GM15510 (cell line): ENCODE measurements around the gene IL36RN.

Source experiments
- POLR2A ChIP-seq: IDR thresholded peaks from 3 replicates; pipeline ENCODE4 v1.6.1; 2011; ENCODE audit warnings: borderline replicate concordance; ENCODE audit not compliant: insufficient read length; ENCODE audit errors: extremely low read depth

Gene IL36RN

DNA sequence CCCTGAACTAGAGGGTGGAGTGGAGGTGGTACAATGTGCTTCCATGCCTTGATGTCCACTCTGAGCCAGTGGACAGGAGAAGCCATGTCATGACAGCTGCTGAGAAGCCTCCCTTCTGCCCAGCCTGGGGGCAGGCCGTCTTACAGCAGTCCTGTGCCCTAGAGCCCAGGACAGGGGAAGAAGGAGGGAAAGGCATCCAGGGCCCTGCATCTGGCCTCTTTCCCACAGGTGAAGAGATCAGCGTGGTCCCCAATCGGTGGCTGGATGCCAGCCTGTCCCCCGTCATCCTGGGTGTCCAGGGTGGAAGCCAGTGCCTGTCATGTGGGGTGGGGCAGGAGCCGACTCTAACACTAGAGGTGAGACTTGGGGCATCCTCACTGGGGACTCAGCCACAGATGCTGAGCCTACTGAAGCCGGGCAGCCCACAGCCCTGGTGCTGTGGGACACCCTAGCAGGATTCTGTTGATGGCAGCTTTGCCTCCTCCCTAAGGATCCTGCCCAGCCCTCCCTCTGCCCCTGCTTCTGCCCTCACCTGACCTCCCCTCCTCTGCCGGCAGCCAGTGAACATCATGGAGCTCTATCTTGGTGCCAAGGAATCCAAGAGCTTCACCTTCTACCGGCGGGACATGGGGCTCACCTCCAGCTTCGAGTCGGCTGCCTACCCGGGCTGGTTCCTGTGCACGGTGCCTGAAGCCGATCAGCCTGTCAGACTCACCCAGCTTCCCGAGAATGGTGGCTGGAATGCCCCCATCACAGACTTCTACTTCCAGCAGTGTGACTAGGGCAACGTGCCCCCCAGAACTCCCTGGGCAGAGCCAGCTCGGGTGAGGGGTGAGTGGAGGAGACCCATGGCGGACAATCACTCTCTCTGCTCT is 3.1 kb downstream of the IL36RN start:
- TF ChIP-seq POLR2A: no peak

- TF ChIP-seq POLR2A: no peak
These were observed 5.3 kb downstream of the IL36RN start for GRCh38 chr2:113064281-113064680.

DNA sequence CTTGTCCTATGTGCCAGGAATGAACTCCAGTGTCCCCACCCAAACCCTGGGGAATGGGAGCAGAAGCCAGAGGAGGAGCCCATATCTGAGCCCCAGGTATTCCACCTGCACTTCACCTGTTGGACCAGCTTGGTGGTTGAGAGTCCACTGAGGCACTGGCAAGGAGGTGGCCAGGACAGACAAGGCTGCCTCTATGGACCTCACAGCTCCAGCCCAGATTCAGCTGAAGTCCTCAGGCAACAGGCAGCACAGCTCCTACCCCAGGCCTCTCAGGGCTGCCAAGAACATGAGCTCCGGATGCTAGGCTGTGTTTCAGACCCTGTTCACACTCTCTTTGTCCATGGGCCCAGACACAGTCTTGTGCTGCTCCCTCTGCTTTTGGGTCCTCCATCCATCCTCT is 5.9 kb downstream of the IL36RN start:
- no peak for TF ChIP-seq POLR2A

- TF ChIP-seq POLR2A: no peak
These were observed 8.7 kb downstream of the IL36RN start, which contains the start of gene IL1F10 for GRCh38 chr2:113067681-113068080. TSS of gene IL1F10 (plus strand) at chr2:113067970. CDS start at chr2:113072739, 4,769 bp downstream.

DNA sequence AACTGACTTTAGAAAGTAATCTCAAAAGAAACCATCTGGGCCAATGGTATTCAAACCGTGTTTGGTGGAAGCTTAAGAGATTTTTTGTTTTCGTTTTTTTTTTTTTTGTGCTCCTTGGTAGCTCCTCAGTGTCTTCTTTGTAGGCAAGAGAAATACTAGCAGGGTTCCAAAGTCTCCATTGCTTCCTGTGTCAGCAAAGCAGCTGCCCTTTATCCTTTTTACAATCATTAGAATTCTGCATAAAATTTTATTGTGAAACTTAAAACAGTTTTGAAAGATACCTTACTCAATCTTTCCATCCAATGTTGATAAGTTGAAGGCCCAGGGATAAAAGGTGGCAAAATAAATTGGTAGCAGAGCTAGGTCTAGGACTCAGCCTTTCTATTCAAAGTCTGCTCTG is 9.3 kb downstream of the IL36RN start:
- no peak for TF ChIP-seq POLR2A

GRCh38 chr2:113068706-113069485 is 9.9 kb downstream of the IL36RN start:
- TF ChIP-seq POLR2A: no peak

DNA sequence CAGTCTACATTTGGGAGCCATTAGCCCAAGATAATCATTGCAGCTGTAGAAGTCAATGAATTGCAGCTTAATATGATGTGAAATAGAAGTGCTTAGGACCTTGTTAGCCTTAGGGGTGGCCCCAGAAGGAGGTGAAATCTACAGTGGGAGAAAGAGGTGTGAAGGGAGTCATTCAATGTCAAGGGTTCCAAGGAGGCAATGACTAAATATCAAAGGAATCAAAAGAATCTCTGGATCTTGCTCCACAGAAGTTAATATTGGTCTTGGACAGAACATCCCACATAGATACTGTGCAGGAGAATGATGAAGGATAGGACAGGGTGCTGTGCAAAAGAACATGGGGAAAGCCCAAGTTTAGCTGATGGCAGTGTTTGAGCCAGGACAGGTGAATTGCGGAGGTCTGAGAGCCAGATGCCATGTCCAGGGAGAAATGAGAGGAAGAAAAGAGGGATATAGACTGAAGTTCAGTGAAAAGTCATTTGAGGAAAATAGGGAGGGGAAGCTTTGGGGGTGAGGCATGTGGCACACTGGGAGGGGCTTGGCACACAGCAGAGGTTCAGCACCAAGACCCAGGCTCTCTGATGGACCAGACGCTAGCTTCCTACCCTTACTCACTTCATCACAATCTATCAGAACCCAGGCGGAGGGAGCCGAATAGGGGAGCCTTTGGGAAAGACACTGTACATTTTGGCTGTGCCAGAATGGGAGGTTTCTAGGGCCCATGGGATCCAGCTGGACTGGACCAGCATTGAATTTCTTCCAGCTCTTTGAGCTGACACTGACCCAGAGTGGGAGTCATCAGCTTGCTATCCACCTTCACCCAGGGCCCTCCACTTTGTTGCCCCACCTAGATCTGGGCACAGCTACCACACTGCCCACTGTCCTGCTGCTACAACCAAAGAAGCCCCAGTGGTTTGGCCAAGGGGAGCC is 10.9 kb downstream of the IL36RN start:
- TF ChIP-seq POLR2A: no peak

DNA sequence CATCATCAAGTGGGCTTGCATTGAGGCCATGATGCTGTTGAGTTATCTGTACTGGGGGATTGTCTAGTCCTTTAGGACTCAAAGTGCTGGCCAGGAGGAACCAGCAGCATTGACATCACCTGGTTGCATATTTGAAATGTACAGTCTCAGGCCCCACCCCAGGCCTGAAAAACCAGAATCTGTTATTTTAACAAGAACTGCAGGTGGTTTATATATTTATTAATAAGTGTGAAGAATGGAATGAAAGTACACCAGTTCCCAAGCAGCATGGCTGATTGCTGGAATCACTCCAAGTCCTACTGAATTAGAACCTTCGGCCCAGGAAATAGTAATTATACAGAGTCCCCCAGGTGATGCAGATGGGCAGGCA is 11.6 kb downstream of the IL36RN start:
- no peak for TF ChIP-seq POLR2A

- TF ChIP-seq POLR2A: no peak
These were observed 13.6 kb downstream of the IL36RN start for GRCh38 chr2:113072584-113072983.

- no peak for TF ChIP-seq POLR2A
These were observed 14.4 kb downstream of the IL36RN start for GRCh38 chr2:113073325-113073834.

DNA sequence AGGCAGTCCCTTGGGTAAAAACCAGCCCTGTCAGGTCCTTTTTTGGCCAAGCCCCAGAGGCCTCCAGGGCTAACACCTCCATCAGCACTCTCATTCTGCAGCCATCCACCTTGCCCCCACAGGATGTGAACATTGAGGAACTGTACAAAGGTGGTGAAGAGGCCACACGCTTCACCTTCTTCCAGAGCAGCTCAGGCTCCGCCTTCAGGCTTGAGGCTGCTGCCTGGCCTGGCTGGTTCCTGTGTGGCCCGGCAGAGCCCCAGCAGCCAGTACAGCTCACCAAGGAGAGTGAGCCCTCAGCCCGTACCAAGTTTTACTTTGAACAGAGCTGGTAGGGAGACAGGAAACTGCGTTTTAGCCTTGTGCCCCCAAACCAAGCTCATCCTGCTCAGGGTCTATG is 16.0 kb downstream of the IL36RN start:
- TF ChIP-seq POLR2A: no peak

DNA sequence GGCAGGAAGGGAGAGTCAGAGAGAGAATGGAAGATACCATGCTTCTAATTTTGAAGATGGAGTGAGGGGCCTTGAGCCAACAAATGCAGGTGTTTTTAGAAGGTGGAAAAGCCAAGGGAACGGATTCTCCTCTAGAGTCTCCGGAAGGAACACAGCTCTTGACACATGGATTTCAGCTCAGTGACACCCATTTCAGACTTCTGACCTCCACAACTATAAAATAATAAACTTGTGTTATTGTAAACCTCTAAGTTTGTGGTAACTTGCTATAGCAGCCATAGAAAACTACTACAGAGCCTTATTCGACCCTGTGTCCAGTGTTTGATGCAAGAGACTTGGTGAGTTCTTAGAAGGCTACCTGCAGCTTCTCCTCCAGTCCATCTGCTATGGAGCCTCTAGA is 16.6 kb downstream of the IL36RN start:
- no peak for TF ChIP-seq POLR2A

DNA sequence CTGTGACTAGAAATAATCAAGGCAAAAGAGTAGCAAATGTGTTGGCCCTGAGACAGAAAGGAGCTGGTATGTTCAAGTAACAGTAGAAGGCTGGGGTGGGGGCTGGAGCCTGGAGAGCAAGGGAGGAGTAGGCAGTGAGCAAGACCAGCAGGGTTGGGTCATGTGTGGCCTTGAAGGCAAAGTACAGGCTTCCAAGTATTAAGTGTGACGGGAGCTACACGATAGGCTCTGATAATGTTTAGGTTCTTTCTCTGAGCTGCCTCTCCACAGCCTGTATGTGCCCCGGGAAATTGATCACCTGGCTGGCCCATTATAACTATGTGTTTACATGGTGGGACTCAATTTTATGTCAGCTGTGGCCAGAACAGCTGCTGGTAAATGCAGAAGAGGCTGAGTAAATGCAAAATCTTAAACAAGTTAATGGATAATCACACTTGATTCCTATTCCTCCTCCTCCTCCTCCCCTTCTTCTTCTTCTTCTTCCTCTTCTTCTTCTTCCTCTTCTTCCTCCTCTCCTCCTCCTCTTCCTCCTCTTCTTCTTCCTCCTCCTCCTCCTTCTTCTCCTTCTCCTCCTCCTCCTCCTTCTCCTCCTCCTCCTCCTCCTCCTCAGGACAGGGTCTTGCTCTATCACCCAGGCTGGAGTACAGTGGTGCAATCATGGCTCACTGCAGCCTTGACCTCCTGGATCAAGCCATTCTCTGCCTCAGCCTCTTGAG is 18.1 kb downstream of the IL36RN start:
- no peak for TF ChIP-seq POLR2A

GRCh38 chr2:113077921-113078320 is 18.9 kb downstream of the IL36RN start:
- TF ChIP-seq POLR2A: no peak
